GM12864 (cell line): Measurements from ENCODE around the gene SLC37A2.

Source experiments
- DNase-seq: peaks from one replicate; pipeline ENCODE4 v3.0.0-alpha.2; 2011; ENCODE audit warnings: low read depth
- H3K4me3 ChIP-seq: 2 replicates; pipeline ENCODE4 v1.5.1; 2011; ENCODE audit warnings: mild to moderate bottlenecking, low read depth, low read length, control low read depth
- CTCF ChIP-seq: IDR thresholded peaks from 2 replicates; pipeline ENCODE4 v1.5.1; 2011; ENCODE audit warnings: low read depth, mild to moderate bottlenecking, moderate library complexity, low read length, control low read depth, inconsistent platforms; ENCODE audit errors: missing control alignments

Gene SLC37A2

DNA sequence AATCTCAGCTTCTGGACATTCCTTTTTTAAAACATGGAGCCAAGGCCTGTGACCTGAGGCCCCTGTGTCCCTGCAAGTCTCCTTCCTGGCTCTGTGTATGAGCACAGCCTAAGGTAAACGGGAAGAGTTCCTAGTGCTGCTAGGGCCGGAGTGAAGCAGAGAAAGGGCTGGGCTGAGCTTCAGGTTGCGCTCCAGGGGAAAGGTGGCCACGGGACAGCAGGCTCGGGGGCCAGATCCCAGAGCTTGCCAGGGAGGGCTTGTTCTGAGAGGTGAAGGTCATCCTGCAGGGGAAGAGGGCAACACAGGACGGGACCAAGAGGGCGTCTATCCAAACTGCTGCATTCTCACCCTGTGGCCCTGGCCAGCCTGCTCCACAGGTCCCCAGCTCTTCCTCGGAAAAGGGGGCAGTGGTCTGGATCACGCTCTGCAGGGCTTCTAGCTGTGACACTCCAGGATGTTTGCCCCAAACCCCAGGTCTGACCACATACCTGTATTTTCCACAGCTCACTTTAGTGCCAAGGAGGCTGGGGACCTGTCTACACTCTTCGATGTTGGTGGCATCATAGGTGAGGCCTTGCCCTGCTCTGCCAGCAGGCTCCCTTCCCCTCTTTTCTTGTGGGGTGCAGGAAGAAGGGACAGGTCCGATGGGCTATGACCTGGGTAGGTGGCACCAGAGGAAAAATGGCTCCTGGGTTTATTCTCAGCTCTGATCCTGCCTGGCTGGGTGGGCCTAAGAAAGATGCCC lies 20.4 kb downstream of the SLC37A2 start:
- TF ChIP-seq CTCF = no peak
- no peak for DNase-seq
- no peak overlapping the region for H3K4me3 ChIP-seq

GRCh38 chr11:125084057-125084416 lies 20.9 kb downstream of the SLC37A2 start:
- H3K4me3 ChIP-seq = no peak overlapping the region
- DNase-seq = no peak
- no peak for TF ChIP-seq CTCF

- DNase-seq = no peak
- no peak for TF ChIP-seq CTCF
- no peak overlapping the region for H3K4me3 ChIP-seq
These were observed 21.7 kb downstream of the SLC37A2 start for GRCh38 chr11:125084761-125085231.

GRCh38 chr11:125085301-125086081 lies 22.4 kb downstream of the SLC37A2 start:
- DNase-seq = no peak
- no peak for TF ChIP-seq CTCF
- H3K4me3 ChIP-seq = no peak overlapping the region

- TF ChIP-seq CTCF = no peak
- DNase-seq = no peak
These were observed 23.7 kb downstream of the SLC37A2 start for GRCh38 chr11:125086633-125087296.

DNA sequence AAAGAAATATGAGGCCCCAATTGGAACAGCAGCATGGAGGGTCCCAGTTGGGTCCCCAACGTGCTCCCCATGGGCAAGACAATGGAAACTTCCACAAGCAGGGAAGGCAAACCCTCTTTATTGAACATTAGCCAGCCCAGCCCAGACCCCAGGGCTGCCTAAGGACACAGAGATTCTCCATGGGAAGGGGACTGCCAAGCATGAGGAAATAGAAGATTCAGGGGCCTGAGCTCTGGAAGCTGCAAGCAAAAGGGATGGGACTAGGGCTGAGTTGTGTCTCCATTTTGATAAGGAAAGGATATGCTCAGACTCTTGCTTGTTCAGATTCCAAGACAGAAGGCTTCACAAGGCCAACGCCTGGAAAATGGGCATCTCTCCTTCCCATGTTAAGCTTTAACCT lies 25.0 kb downstream of the SLC37A2 start:
- no peak for DNase-seq

More at GRCh38 chr11:125086633-125087296, 23.7 kb downstream of the SLC37A2 start:
- H3K4me3 ChIP-seq = no peak overlapping the region

More for the DNA sequence above, 25.0 kb downstream of the SLC37A2 start:
- TF ChIP-seq CTCF = no peak
- H3K4me3 ChIP-seq = no peak overlapping the region
